ENCODE results near the gene P2RY8.
A peak's percentile ranks its signal among the peaks of the same experiment; 100 is the strongest.
"Not testable (repeated sequence)": the region's sequence is repeated elsewhere in the genome, so short reads cannot be mapped to it uniquely, and the experiment has no call there.

P2RY8 gene

GRCh38 chrX:1518512-1518911 lies 18.5 kb downstream of the P2RY8 start:
- no peak for DNase-seq (ENCODE audit: low spot score)

- no peak for DNase-seq (ENCODE audit: low spot score)
These were observed 20.3 kb downstream of the P2RY8 start for GRCh38 chrX:1516596-1517104.

GRCh38 chrX:1511829-1512228 lies 25.2 kb downstream of the P2RY8 start:
- DNase-seq (ENCODE audit: low spot score), result no peak

GRCh38 chrX:1511150-1511549 lies 25.8 kb downstream of the P2RY8 start:
- no peak for DNase-seq (ENCODE audit: low spot score)

GRCh38 chrX:1507511-1508463 lies 29.2 kb downstream of the P2RY8 start:
- DNase-seq (ENCODE audit: low spot score), result no peak

GRCh38 chrX:1506916-1507315 lies 30.1 kb downstream of the P2RY8 start:
- DNase-seq (ENCODE audit: low spot score), result no peak

GRCh38 chrX:1502853-1503252 lies 34.1 kb downstream of the P2RY8 start:
- DNase-seq (ENCODE audit: low spot score), result no peak

- DNase-seq (ENCODE audit: low spot score), result no peak
These were observed 34.7 kb downstream of the P2RY8 start for GRCh38 chrX:1502241-1502640.

GRCh38 chrX:1500701-1501624 lies 36.0 kb downstream of the P2RY8 start:
- no peak for DNase-seq (ENCODE audit: low spot score)

- DNase-seq (ENCODE audit: low spot score), result no peak
These were observed 40.9 kb downstream of the P2RY8 start for GRCh38 chrX:1496076-1496475.

- DNase-seq (ENCODE audit: low spot score), result no peak
These were observed 43.0 kb downstream of the P2RY8 start for GRCh38 chrX:1493877-1494510.

GRCh38 chrX:1493412-1493811 lies 43.6 kb downstream of the P2RY8 start:
- DNase-seq (ENCODE audit: low spot score), result no peak

- no peak for DNase-seq (ENCODE audit: low spot score)
These were observed 44.5 kb downstream of the P2RY8 start for GRCh38 chrX:1492421-1493012.

GRCh38 chrX:1491851-1492349 lies 45.1 kb downstream of the P2RY8 start:
- no peak for DNase-seq (ENCODE audit: low spot score)

GRCh38 chrX:1491248-1491647 lies 45.7 kb downstream of the P2RY8 start:
- DNase-seq (ENCODE audit: low spot score), result not testable (repeated sequence)

- not testable (repeated sequence) for DNase-seq (ENCODE audit: low spot score)
These were observed 46.3 kb downstream of the P2RY8 start for GRCh38 chrX:1490723-1491122.

GRCh38 chrX:1489354-1489753 lies 47.6 kb downstream of the P2RY8 start:
- DNase-seq (ENCODE audit: low spot score), result not testable (repeated sequence)

- no peak for DNase-seq (ENCODE audit: low spot score)
These were observed 48.2 kb downstream of the P2RY8 start for GRCh38 chrX:1488745-1489144.

- DNase-seq (ENCODE audit: low spot score), result no peak
These were observed 48.8 kb downstream of the P2RY8 start for GRCh38 chrX:1488141-1488540.

- DNase-seq (ENCODE audit: low spot score), result no peak
These were observed 49.6 kb downstream of the P2RY8 start for GRCh38 chrX:1487401-1487800.

GRCh38 chrX:1486749-1487361 lies 50.1 kb downstream of the P2RY8 start:
- peak; percentile 20 for DNase-seq (ENCODE audit: low spot score)
